LoVo (cell line): Measurements from ENCODE around the gene TOX2.

Experiments used
- DNase-seq: peaks from one replicate; pipeline ENCODE4 v3.0.0-alpha.2; 2016; ENCODE audit warnings: low spot score

TOX2 gene

GRCh38 chr20:44080646-44081267 lies 166.1 kb downstream of the TOX2 start:
- peak; percentile 80 for DNase-seq

GRCh38 chr20:44081476-44081875 lies 166.8 kb downstream of the TOX2 start:
- no peak for DNase-seq

GRCh38 chr20:44081888-44082287 lies 167.2 kb downstream of the TOX2 start:
- no peak for DNase-seq

GRCh38 chr20:44083220-44083933 lies 168.7 kb downstream of the TOX2 start:
- no peak for DNase-seq

GRCh38 chr20:44084439-44084838 lies 169.8 kb downstream of the TOX2 start:
- no peak for DNase-seq

GRCh38 chr20:44084891-44085290 lies 170.2 kb downstream of the TOX2 start:
- no peak for DNase-seq

- no peak for DNase-seq
Measured at GRCh38 chr20:44085616-44086434, 171.2 kb downstream of the TOX2 start.

- no peak for DNase-seq
Measured at GRCh38 chr20:44087051-44087856, 172.6 kb downstream of the TOX2 start.

- DNase-seq, result no peak
Measured at GRCh38 chr20:44087857-44088120, 173.1 kb downstream of the TOX2 start.

- DNase-seq, result no peak
Measured at GRCh38 chr20:44089987-44090674, 175.5 kb downstream of the TOX2 start.

GRCh38 chr20:44091026-44091425 lies 176.4 kb downstream of the TOX2 start:
- no peak for DNase-seq

GRCh38 chr20:44092551-44093248 lies 178.0 kb downstream of the TOX2 start:
- DNase-seq, result peak; percentile 29

- DNase-seq, result no peak
Measured at GRCh38 chr20:44093249-44093582, 178.6 kb downstream of the TOX2 start.

- DNase-seq, result no peak
Measured at GRCh38 chr20:44095831-44096230, 181.2 kb downstream of the TOX2 start.

GRCh38 chr20:44097521-44098255 lies 183.0 kb downstream of the TOX2 start:
- peak; percentile 25 for DNase-seq

- no peak for DNase-seq
Measured at GRCh38 chr20:44098256-44098630, 183.6 kb downstream of the TOX2 start.

GRCh38 chr20:44098657-44099056 lies 184.0 kb downstream of the TOX2 start:
- DNase-seq, result no peak

GRCh38 chr20:44099832-44100231 lies 185.2 kb downstream of the TOX2 start:
- DNase-seq, result no peak

GRCh38 chr20:44102582-44102981 lies 187.9 kb downstream of the TOX2 start:
- no peak for DNase-seq

GRCh38 chr20:44104798-44105517 lies 190.3 kb downstream of the TOX2 start:
- DNase-seq, result peak; percentile 22
